Gastroesophageal sphincter (tissue), 4 donors: ENCODE data around the gene SCN11A. TPM values are rescaled to one million over a fixed set of nuclear protein-coding genes. Genes with fewer than 3 reads are reported as not detected.

Experiments
- ATAC-seq: fragments of 150-250 bp; one replicate; pipeline ENCODE4 v1.9.1; 2016; ENCODE audit warnings: mild to moderate bottlenecking, moderate library complexity
- H3K27ac ChIP-seq, 4 donors: fragments of 200-600 bp; sonication (generic) in 3 of 4; 1 replicate in 3 of 4; 2 replicates in 1 of 4; pipeline ENCODE4 v1.5.1; 2016 to 2019
- H3K27me3 ChIP-seq: fragments of 200-600 bp; sonication (generic); one replicate; pipeline ENCODE4 v1.5.1; 2019
- H3K36me3 ChIP-seq, 2 donors: fragments of 200-600 bp; sonication (generic); one replicate each; pipeline ENCODE4 v1.5.1; 2019; ENCODE audit warnings: control low read depth in 1 of 2
- H3K4me1 ChIP-seq, 3 donors: fragments of 200-600 bp; sonication (generic); 1 replicate in 2 of 3; 2 replicates in 1 of 3; pipeline ENCODE4 v1.5.1; 2016 to 2019; ENCODE audit warnings: control low read depth in 2 of 3
- H3K4me3 ChIP-seq, 2 donors: fragments of 200-600 bp; sonication (generic); one replicate each; pipeline ENCODE4 v1.5.1; 2019; ENCODE audit warnings: mild to moderate bottlenecking in 1 of 2, moderate library complexity in 1 of 2
- H3K9me3 ChIP-seq, 3 donors: fragments of 200-600 bp; sonication (generic); one replicate each; pipeline ENCODE4 v1.5.1; 2017 to 2019; ENCODE audit warnings: control low read depth in 2 of 3
- EP300 ChIP-seq: sonication (generic); formaldehyde crosslinking; IDR thresholded peaks from one replicate; pipeline ENCODE4 v1.6.1; 2017; ENCODE audit warnings: antibody characterized with exemption, mild to moderate bottlenecking
- POLR2A ChIP-seq, 2 donors: fragments of 450-650 bp; IDR thresholded peaks; one replicate each; pipeline ENCODE4 v1.6.1; 2017; ENCODE audit warnings: antibody characterized with exemption in 2 of 2, mild to moderate bottlenecking in 2 of 2, moderate library complexity in 1 of 2
- POLR2AphosphoS5 ChIP-seq: sonication (generic); formaldehyde crosslinking; IDR thresholded peaks from one replicate; pipeline ENCODE4 v1.6.1; 2017; ENCODE audit warnings: antibody characterized with exemption
- WGBS, 2 donors: methylation state at CpG; one replicate each; pipeline ENCODE4 v1.1.5; 2018; ENCODE audit warnings: low coverage in 1 of 2; 5-methylcytosine and 5-hydroxymethylcytosine counted together
- total RNA-seq, 4 donors: library from RNA; depleted of rRNA; stranded (reverse); fragments of >200 nt; gene quantifications; one replicate each; pipeline ENCODE4 v1.1.0, GENCODE V29; 2016
- TF ChIP-seq, protein P1 (sequence below), 4 experiments: fragments of 200-600 bp in 2 of 4; fragments of 450-650 bp in 2 of 4; sonication (generic) in 1 of 4; IDR thresholded peaks; one replicate each; pipeline ENCODE4 v1.5.1; 2017 to 2019; ENCODE audit warnings: antibody characterized with exemption in 4 of 4, mild to moderate bottlenecking in 2 of 4, moderate library complexity in 2 of 4

SCN11A gene
- total RNA-seq, 4 donors from 2014 or later: 0.15 to 0.57 (median 0.27) TPM; not detected in 1

DNA sequence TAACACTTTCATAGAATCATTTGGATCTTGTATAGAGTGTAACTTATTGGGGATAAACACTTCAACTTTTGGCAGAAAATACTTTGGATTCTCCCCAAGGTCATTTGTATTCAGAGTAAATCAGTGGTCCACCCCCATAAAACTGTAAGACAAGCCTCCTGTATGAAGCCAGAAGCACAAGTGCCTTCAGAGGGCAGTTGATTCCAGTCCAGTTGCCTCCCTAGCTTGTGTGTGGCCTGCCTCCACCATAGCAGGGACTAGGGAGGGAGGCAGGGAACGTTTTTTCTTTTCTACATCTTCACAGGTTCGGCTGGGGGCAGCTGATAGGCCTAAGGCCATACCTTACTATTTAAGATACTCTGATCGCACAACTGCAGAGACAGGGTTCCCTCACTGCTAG lies 44.0 kb upstream of the SCN11A start:
- Histone ChIP-seq H3K9me3 (no peaks in the 10 kb centered on the region), H3K27me3 (no peaks in the 10 kb centered on the region), H3K27ac (peak overlapping the region in 3 of 4 donors; percentile 42 to 51 (median 50)), H3K36me3 (peaks cover 0 to 100% of the 10 kb centered on the region in 2 donors), H3K4me3 (no peak overlapping the region), H3K4me1 (peaks cover 0 to 24% (median 0%) of the 10 kb centered on the region in 3 donors)
- ATAC-seq: no peak
- TF ChIP-seq POLR2A (IDR thresholded peaks at IDR 0.05): no peak
- TF ChIP-seq, protein P1, sequence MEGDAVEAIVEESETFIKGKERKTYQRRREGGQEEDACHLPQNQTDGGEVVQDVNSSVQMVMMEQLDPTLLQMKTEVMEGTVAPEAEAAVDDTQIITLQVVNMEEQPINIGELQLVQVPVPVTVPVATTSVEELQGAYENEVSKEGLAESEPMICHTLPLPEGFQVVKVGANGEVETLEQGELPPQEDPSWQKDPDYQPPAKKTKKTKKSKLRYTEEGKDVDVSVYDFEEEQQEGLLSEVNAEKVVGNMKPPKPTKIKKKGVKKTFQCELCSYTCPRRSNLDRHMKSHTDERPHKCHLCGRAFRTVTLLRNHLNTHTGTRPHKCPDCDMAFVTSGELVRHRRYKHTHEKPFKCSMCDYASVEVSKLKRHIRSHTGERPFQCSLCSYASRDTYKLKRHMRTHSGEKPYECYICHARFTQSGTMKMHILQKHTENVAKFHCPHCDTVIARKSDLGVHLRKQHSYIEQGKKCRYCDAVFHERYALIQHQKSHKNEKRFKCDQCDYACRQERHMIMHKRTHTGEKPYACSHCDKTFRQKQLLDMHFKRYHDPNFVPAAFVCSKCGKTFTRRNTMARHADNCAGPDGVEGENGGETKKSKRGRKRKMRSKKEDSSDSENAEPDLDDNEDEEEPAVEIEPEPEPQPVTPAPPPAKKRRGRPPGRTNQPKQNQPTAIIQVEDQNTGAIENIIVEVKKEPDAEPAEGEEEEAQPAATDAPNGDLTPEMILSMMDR (IDR thresholded peaks at IDR 0.05): no peak
- no peak for TF ChIP-seq POLR2AphosphoS5
- TF ChIP-seq EP300: no peak
- 58 to 100% methylated on average over 1 to 3 of the region's 3 CpGs for WGBS, 2 donors

DNA sequence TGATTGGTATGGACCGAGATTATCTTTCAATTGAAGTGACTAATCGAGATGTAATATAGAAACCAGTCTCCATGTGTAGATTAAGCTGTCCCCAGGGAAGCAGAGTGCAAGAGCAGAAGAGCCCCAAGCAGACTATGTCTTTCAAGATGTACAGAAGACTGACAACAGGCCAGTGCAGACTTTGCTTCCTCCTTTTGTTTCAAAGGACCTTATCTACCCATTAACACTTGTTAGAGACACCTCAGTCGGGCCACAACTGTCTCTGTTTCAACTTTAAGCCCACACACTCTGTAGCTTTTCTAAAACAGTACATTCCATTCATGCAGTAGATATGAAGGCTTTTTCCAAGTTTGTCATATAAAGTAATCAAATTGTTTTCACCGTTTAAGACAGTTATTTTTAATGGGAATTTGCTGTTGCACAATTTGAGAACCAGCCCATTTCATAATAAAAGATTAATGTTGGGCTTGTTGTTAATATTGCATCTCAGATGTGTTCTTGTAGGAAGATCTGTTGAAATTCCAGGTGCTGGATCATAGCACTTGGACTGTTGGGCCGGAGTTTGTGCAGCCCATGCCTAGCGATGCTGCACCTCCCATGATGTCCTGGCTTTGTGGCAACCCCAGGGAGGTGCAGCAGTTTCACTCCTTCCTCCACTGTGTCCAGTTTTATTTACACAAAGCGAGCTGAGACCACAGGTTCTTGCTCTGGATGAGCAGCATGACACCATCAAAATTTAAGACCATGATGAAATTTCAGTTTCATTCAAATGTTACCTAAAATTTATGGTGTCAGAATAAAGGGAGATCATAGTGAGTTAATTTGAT lies 43.3 kb upstream of the SCN11A start:
- Histone ChIP-seq H3K4me3 (no peak overlapping the region), H3K36me3 (peaks cover 0 to 100% of the 10 kb centered on the region in 2 donors), H3K9me3 (no peaks in the 10 kb centered on the region), H3K27ac (peak overlapping the region in 3 of 4 donors; percentile 5 to 50 (median 32)), H3K4me1 (peaks cover 0 to 24% (median 0%) of the 10 kb centered on the region in 3 donors), H3K27me3 (no peaks in the 10 kb centered on the region)
- TF ChIP-seq POLR2AphosphoS5 (peak; percentile 34), POLR2A (IDR thresholded peaks at IDR 0.05) (no peak)
- TF ChIP-seq, protein P1 (IDR thresholded peaks at IDR 0.05): no peak
- WGBS, 2 donors: 65 to 67% methylated on average over 4 to 5 of the region's 7 CpGs
- peak; percentile 74 for ATAC-seq

DNA sequence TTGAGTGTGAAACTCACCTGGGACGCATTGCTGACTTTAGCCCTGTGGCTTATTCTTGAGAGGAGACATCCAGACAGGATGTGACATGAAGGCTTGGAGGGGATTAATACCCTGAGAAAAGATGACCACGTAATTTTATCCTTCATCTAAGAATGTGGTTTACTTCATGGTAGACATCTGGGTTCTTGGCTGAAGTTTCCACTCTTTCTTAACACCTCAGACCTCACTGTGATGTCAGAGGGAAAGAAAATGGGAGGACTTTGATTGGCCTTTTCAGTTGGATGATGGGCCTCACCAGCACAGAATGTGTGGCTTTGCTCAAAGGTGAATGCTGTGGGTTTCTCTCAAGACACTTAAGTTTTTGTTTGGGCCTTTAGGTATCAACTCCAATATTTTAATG lies 39.2 kb upstream of the SCN11A start:
- 96 to 100% methylated on average over 2 of the region's 2 CpGs for WGBS, 2 donors
- TF ChIP-seq, protein P1 (IDR thresholded peaks at IDR 0.05): no peak
- ATAC-seq: no peak
- Histone ChIP-seq H3K4me3 (no peak overlapping the region), H3K27me3 (no peaks in the 10 kb centered on the region), H3K9me3 (no peaks in the 10 kb centered on the region), H3K4me1 (peaks cover 0 to 12% (median 0%) of the 10 kb centered on the region in 3 donors), H3K27ac (no peak overlapping the region), H3K36me3 (peaks cover 4 to 100% of the 10 kb centered on the region in 2 donors)

DNA sequence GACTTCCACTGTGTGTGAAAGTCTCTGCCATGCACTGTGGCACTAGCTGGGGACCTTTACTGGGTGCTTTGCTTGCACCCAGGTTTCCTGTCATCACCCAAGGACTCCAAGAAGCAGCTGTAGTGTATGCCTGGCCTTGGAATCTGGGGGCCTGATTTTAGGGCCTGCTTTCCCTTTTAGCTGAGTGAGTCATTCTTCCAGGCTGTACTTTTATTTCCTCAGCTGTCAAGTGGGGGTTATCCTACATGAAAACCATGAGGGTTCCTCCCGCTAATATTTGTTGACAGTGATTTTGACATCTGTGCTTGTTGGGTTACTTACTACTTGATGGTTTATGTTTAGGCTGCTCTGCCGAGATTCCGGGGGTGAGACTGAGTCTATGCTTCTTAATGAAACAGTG lies 37.1 kb upstream of the SCN11A start:
- WGBS, 2 donors: 81 to 82% methylated on average over 3 of the region's 3 CpGs
- no peaks in the 10 kb centered on the region for H3K9me3 ChIP-seq
- no peaks in the 10 kb centered on the region for H3K27me3 ChIP-seq
- H3K4me1 ChIP-seq: no peaks in the 10 kb centered on the region
- no peak for ATAC-seq
- H3K36me3 ChIP-seq: peaks cover 4 to 96% of the 10 kb centered on the region in 2 donors
- TF ChIP-seq, protein P1 (IDR thresholded peaks at IDR 0.05): no peak
- TF ChIP-seq POLR2A (IDR thresholded peaks at IDR 0.05) (no peak), EP300 (no peak), POLR2AphosphoS5 (no peak)
- no peak overlapping the region for H3K4me3 ChIP-seq
- no peak overlapping the region for H3K27ac ChIP-seq

DNA sequence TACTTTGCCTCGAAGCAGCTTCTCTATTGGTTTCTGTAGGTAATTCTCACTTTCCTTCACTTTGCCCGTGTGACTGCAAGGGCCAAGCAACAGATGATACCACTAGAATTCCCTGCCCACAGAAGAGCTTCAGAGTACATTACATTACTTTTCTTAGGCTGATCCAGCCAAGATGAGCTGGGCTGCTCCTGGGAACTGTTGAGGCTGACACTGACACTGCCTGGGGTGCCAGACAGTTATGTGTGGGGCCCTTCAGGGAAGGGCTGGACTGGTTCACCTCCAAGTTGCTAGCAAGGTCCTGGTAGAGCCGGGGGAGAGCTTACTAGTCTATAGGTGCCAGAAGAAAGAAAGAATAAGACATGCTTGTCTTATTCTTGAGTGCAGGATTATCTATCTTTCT lies 36.7 kb upstream of the SCN11A start:
- H3K9me3 ChIP-seq: no peaks in the 10 kb centered on the region
- no peak overlapping the region for H3K4me3 ChIP-seq
- TF ChIP-seq POLR2A (IDR thresholded peaks at IDR 0.05) (no peak), POLR2AphosphoS5 (no peak)
- ATAC-seq: no peak
- WGBS, 2 donors: 93 to 100% methylated on average over 2 of the region's 3 CpGs
- no peaks in the 10 kb centered on the region for H3K27me3 ChIP-seq
- H3K4me1 ChIP-seq: no peaks in the 10 kb centered on the region
- no peak overlapping the region for H3K27ac ChIP-seq
- H3K36me3 ChIP-seq: peaks cover 4 to 95% of the 10 kb centered on the region in 2 donors
